ENCODE data around the gene CCDC80.

DNA sequence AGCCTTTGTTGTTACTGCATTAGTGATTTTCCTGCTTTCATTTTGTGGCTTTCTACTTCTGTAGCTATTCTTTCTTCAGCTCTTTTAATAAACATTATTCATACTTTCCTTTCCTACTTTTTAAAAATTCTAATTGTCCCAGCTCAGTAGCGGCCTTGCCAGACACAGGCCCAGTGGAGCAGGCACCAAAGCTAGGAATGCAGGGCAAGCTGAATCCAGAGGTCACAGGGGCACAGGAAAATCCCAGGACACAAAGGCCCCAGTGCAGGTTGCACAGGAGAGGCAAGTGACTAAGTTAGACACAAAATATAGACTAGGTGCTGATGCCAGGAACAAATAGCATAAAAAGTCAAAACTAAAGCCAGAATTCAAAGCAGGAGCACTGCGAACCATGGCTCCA is 49.0 kb upstream of the CCDC80 start:
- TF ChIP-seq, protein P1, sequence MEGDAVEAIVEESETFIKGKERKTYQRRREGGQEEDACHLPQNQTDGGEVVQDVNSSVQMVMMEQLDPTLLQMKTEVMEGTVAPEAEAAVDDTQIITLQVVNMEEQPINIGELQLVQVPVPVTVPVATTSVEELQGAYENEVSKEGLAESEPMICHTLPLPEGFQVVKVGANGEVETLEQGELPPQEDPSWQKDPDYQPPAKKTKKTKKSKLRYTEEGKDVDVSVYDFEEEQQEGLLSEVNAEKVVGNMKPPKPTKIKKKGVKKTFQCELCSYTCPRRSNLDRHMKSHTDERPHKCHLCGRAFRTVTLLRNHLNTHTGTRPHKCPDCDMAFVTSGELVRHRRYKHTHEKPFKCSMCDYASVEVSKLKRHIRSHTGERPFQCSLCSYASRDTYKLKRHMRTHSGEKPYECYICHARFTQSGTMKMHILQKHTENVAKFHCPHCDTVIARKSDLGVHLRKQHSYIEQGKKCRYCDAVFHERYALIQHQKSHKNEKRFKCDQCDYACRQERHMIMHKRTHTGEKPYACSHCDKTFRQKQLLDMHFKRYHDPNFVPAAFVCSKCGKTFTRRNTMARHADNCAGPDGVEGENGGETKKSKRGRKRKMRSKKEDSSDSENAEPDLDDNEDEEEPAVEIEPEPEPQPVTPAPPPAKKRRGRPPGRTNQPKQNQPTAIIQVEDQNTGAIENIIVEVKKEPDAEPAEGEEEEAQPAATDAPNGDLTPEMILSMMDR (tag by site-specific recombination; IDR thresholded peaks at IDR 0.05) = no peak
- no peak for TF ChIP-seq ZNF292 (tag by site-specific recombination; IDR thresholded peaks at IDR 0.05; ENCODE audit: borderline replicate concordance, low read depth)
- TF ChIP-seq ZNF747 (tag by site-specific recombination; IDR thresholded peaks at IDR 0.05) = no peak
- no peak for TF ChIP-seq ZNF394 (tag by site-specific recombination; IDR thresholded peaks at IDR 0.05; ENCODE audit: borderline replicate concordance)
- no peak for TF ChIP-seq ZBTB21 (tag by site-specific recombination; IDR thresholded peaks at IDR 0.05)
